ENCODE measurements around the gene LLGL1.

Gene LLGL1

GRCh38 chr17:18267927-18268711, 42.7 kb downstream of the LLGL1 start:
- no peaks in the 10 kb centered on the region for H3F3A ChIP-seq (ENCODE audit: low read depth)
- no peaks in the 10 kb centered on the region for H3K79me2 ChIP-seq (ENCODE audit: insufficient read depth, low read length)
- no peaks in the 10 kb centered on the region for H3K9me3 ChIP-seq (ENCODE audit: insufficient read depth, low read depth, low read length)
- no peaks in the 10 kb centered on the region for H3K27me3 ChIP-seq (ENCODE audit: insufficient read depth, low read length, poor library complexity, severe bottlenecking)
- no peaks in the 10 kb centered on the region for H4K20me1 ChIP-seq (ENCODE audit: insufficient read depth, low read length, poor library complexity, severe bottlenecking)
- no peaks in the 10 kb centered on the region for H3K4me1 ChIP-seq (ENCODE audit: insufficient read depth, low read length, poor library complexity, severe bottlenecking)
- no peak overlapping the region for H3K4me3 ChIP-seq (ENCODE audit: low read length, poor library complexity, severe bottlenecking)
- H2AFZ ChIP-seq (ENCODE audit: low read length): no peak overlapping the region
- no peaks in the 10 kb centered on the region for H3K9me2 ChIP-seq (replicated peaks; ENCODE audit: low read depth, low read length)
- no peak for TF ChIP-seq CTCF (conservative IDR thresholded peaks at IDR 0.05; ENCODE audit: low read length)
- TF ChIP-seq EZH2phosphoT487 (IDR thresholded peaks at IDR 0.05; ENCODE audit: borderline replicate concordance): no peak
- no peak overlapping the region for H3K4me2 ChIP-seq (ENCODE audit: low read depth, low read length, poor library complexity, severe bottlenecking)
- peaks cover 9% of the 10 kb centered on the region; the same call in 1 of the 2 replicates for H3K36me3 ChIP-seq (ENCODE audit: insufficient read depth, low read length)
- H3K9ac ChIP-seq (ENCODE audit: low read depth, low read length, poor library complexity, severe bottlenecking): no peak overlapping the region

GRCh38 chr17:18270046-18270931, 44.9 kb downstream of the LLGL1 start:
- Histone ChIP-seq H3K4me2 (ENCODE audit: low read depth, low read length, poor library complexity, severe bottlenecking) (no peak overlapping the region), H3K9ac (ENCODE audit: low read depth, low read length, poor library complexity, severe bottlenecking) (no peak overlapping the region), H3K9me2 (replicated peaks; ENCODE audit: low read depth, low read length) (no peaks in the 10 kb centered on the region), H3K4me1 (ENCODE audit: insufficient read depth, low read length, poor library complexity, severe bottlenecking) (no peaks in the 10 kb centered on the region), H3F3A (ENCODE audit: low read depth) (no peaks in the 10 kb centered on the region), H3K27me3 (ENCODE audit: insufficient read depth, low read length, poor library complexity, severe bottlenecking) (no peaks in the 10 kb centered on the region), H2AFZ (ENCODE audit: low read length) (no peak overlapping the region), H3K4me3 (ENCODE audit: low read length, poor library complexity, severe bottlenecking) (no peak overlapping the region), H3K79me2 (ENCODE audit: insufficient read depth, low read length) (no peaks in the 10 kb centered on the region), H3K9me3 (ENCODE audit: insufficient read depth, low read depth, low read length) (no peaks in the 10 kb centered on the region), H4K20me1 (ENCODE audit: insufficient read depth, low read length, poor library complexity, severe bottlenecking) (no peaks in the 10 kb centered on the region), H3K36me3 (ENCODE audit: insufficient read depth, low read length) (peaks cover 21% of the 10 kb centered on the region; the same call in 1 of the 2 replicates)
- TF ChIP-seq EZH2phosphoT487 (IDR thresholded peaks at IDR 0.05; ENCODE audit: borderline replicate concordance): no peak
- no peak for TF ChIP-seq CTCF (conservative IDR thresholded peaks at IDR 0.05; ENCODE audit: low read length)

- Histone ChIP-seq H3K4me2 (ENCODE audit: low read depth, low read length, poor library complexity, severe bottlenecking) (no peak overlapping the region), H3K9me3 (ENCODE audit: insufficient read depth, low read depth, low read length) (no peaks in the 10 kb centered on the region), H3K27me3 (ENCODE audit: insufficient read depth, low read length, poor library complexity, severe bottlenecking) (no peaks in the 10 kb centered on the region), H4K20me1 (ENCODE audit: insufficient read depth, low read length, poor library complexity, severe bottlenecking) (no peaks in the 10 kb centered on the region), H2AFZ (ENCODE audit: low read length) (no peak overlapping the region), H3K9me2 (replicated peaks; ENCODE audit: low read depth, low read length) (no peaks in the 10 kb centered on the region), H3K9ac (ENCODE audit: low read depth, low read length, poor library complexity, severe bottlenecking) (no peak overlapping the region), H3K79me2 (ENCODE audit: insufficient read depth, low read length) (no peaks in the 10 kb centered on the region), H3K4me1 (ENCODE audit: insufficient read depth, low read length, poor library complexity, severe bottlenecking) (no peaks in the 10 kb centered on the region), H3K4me3 (ENCODE audit: low read length, poor library complexity, severe bottlenecking) (no peak overlapping the region), H3F3A (ENCODE audit: low read depth) (no peaks in the 10 kb centered on the region), H3K36me3 (ENCODE audit: insufficient read depth, low read length) (peaks cover 82% of the 10 kb centered on the region)
- TF ChIP-seq EZH2phosphoT487 (IDR thresholded peaks at IDR 0.05; ENCODE audit: borderline replicate concordance): no peak
Measured at GRCh38 chr17:18277076-18277475, 51.6 kb downstream of the LLGL1 start.

Data from Loucy (cell line).